ENCODE data around the gene IGF2BP2. TPM values are rescaled to one million over a fixed set of nuclear protein-coding genes. Genes with fewer than 3 reads are reported as not detected.

IGF2BP2 gene
- total RNA-seq, 1 experiment from 2014 or later: 133 TPM

DNA sequence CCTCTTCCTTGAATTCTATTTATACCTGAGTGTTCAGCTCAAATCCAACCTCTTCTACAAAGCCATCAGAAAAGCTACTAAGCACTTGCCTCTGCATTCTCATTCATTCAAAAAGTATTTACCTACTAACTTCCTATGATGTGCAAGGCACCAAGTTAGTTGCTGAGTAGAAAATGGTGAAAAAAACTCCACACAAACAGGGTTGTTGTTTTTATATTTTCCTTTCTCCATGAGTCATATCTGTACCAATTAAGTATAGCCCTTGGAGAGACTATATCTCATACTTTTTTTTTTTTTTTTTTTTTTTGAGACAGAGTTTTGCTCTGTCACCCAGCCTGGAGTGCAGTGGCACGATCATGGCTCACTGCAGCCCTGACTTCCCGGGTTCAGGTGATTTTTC lies 67.7 kb downstream of the IGF2BP2 start (continued):
- TF ChIP-seq ELF4 (CRISPR knock-in tag; IDR thresholded peaks at IDR 0.05; ENCODE audit: low read depth) (no peak), EMX1 (CRISPR knock-in tag; IDR thresholded peaks at IDR 0.05) (no peak), E2F1 (CRISPR knock-in tag; IDR thresholded peaks at IDR 0.05) (no peak), NFYB (CRISPR knock-in tag; conservative IDR thresholded peaks at IDR 0.05; ENCODE audit: low read depth) (no peak), ZNF121 (CRISPR knock-in tag; IDR thresholded peaks at IDR 0.05) (no peak)
- TF ChIP-seq, protein P1, sequence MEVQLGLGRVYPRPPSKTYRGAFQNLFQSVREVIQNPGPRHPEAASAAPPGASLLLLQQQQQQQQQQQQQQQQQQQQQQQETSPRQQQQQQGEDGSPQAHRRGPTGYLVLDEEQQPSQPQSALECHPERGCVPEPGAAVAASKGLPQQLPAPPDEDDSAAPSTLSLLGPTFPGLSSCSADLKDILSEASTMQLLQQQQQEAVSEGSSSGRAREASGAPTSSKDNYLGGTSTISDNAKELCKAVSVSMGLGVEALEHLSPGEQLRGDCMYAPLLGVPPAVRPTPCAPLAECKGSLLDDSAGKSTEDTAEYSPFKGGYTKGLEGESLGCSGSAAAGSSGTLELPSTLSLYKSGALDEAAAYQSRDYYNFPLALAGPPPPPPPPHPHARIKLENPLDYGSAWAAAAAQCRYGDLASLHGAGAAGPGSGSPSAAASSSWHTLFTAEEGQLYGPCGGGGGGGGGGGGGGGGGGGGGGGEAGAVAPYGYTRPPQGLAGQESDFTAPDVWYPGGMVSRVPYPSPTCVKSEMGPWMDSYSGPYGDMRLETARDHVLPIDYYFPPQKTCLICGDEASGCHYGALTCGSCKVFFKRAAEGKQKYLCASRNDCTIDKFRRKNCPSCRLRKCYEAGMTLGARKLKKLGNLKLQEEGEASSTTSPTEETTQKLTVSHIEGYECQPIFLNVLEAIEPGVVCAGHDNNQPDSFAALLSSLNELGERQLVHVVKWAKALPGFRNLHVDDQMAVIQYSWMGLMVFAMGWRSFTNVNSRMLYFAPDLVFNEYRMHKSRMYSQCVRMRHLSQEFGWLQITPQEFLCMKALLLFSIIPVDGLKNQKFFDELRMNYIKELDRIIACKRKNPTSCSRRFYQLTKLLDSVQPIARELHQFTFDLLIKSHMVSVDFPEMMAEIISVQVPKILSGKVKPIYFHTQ (CRISPR knock-in tag; IDR thresholded peaks at IDR 0.05): no peak
- TF ChIP-seq, protein P2, sequence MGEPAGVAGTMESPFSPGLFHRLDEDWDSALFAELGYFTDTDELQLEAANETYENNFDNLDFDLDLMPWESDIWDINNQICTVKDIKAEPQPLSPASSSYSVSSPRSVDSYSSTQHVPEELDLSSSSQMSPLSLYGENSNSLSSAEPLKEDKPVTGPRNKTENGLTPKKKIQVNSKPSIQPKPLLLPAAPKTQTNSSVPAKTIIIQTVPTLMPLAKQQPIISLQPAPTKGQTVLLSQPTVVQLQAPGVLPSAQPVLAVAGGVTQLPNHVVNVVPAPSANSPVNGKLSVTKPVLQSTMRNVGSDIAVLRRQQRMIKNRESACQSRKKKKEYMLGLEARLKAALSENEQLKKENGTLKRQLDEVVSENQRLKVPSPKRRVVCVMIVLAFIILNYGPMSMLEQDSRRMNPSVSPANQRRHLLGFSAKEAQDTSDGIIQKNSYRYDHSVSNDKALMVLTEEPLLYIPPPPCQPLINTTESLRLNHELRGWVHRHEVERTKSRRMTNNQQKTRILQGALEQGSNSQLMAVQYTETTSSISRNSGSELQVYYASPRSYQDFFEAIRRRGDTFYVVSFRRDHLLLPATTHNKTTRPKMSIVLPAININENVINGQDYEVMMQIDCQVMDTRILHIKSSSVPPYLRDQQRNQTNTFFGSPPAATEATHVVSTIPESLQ (CRISPR knock-in tag; IDR thresholded peaks at IDR 0.05): no peak

- TF ChIP-seq CREM (CRISPR knock-in tag; IDR thresholded peaks at IDR 0.05) (no peak), ZNF416 (CRISPR knock-in tag; IDR thresholded peaks at IDR 0.05) (no peak), STAT6 (CRISPR knock-in tag; conservative IDR thresholded peaks at IDR 0.05; ENCODE audit: low read depth) (no peak), ETV6 (CRISPR knock-in tag; IDR thresholded peaks at IDR 0.05) (no peak), FOXK1 (CRISPR knock-in tag; IDR thresholded peaks at IDR 0.05) (no peak), SP1 (CRISPR knock-in tag; conservative IDR thresholded peaks at IDR 0.05) (no peak), TP53 (CRISPR knock-in tag; IDR thresholded peaks at IDR 0.05) (no peak), NFYB (CRISPR knock-in tag; conservative IDR thresholded peaks at IDR 0.05; ENCODE audit: low read depth) (no peak)
- TF ChIP-seq, protein P3, sequence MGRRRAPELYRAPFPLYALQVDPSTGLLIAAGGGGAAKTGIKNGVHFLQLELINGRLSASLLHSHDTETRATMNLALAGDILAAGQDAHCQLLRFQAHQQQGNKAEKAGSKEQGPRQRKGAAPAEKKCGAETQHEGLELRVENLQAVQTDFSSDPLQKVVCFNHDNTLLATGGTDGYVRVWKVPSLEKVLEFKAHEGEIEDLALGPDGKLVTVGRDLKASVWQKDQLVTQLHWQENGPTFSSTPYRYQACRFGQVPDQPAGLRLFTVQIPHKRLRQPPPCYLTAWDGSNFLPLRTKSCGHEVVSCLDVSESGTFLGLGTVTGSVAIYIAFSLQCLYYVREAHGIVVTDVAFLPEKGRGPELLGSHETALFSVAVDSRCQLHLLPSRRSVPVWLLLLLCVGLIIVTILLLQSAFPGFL (CRISPR knock-in tag; IDR thresholded peaks at IDR 0.05; ENCODE audit: borderline replicate concordance): no peak
- peaks cover 86% of the 10 kb centered on the region for H3K4me1 Mint-ChIP-seq
- no peaks in the 10 kb centered on the region for H3K27me3 Mint-ChIP-seq (ENCODE audit: low read depth)
- H3K27ac Mint-ChIP-seq: peak overlapping the region; percentile 83; the same call in 1 of the 2 replicates
- H3K4me3 Mint-ChIP-seq: no peak overlapping the region
- ChIA-PET POLR2A (no interaction called here), CTCF (interaction anchor here (1.5 to 5.2 kb wide), 2 partner anchors 12 to 96 kb away, joined by 4 to 30 read pairs; no protein-coding TSS in a partner anchor)
- peaks cover 46% of the 10 kb centered on the region for H3K36me3 Mint-ChIP-seq
- H3K9me3 Mint-ChIP-seq: peaks cover 25% of the 10 kb centered on the region
- DNase-seq (ENCODE audit: low spot score) (no peak), ATAC-seq (no peak)
Observed at GRCh38 chr3:185756477-185756876, 68.4 kb downstream of the IGF2BP2 start.

All from WTC11 (cell line).